Keratinocyte (primary cell): Measurements from ENCODE around the gene NSF. TPM values are rescaled to one million over a fixed set of nuclear protein-coding genes. Genes with fewer than 3 reads are reported as not detected.

Experiments
- DNase-seq: peaks from one replicate; pipeline ENCODE4 v3.0.0-alpha.2; 2011; ENCODE audit warnings: low read depth, missing footprints, low spot score
- FAIRE-seq: peaks from 2 replicates; lab custom pipeline; 2011; peaks lifted over from hg19 to GRCh38; lab: Jason Lieb, UNC
- H2AFZ ChIP-seq: 2 replicates; pipeline ENCODE4 v1.6.0; 2012; ENCODE audit warnings: low read length, control low read depth, inconsistent platforms; ENCODE audit not compliant: control insufficient read depth
- H3K27ac ChIP-seq: 2 replicates; pipeline ENCODE4 v1.5.1; 2011; ENCODE audit warnings: low read length; ENCODE audit not compliant: control insufficient read depth, insufficient read depth
- H3K27me3 ChIP-seq: 3 replicates; pipeline ENCODE4 v1.6.0; 2011; ENCODE audit warnings: low read length; ENCODE audit not compliant: control insufficient read depth, insufficient read depth; ENCODE audit errors: extremely low read depth
- H3K36me3 ChIP-seq, 2 experiments: 2 replicates in 1 of 2; 3 replicates in 1 of 2; pipeline ENCODE4 v1.5.1; 2011; ENCODE audit warnings: low read length in 2 of 2, mild to moderate bottlenecking in 1 of 2; ENCODE audit not compliant: control insufficient read depth in 2 of 2, insufficient read depth in 2 of 2; ENCODE audit errors: extremely low read depth in 1 of 2
- H3K4me1 ChIP-seq: 3 replicates; pipeline ENCODE4 v1.5.1; 2011; ENCODE audit warnings: low read length; ENCODE audit not compliant: control insufficient read depth, insufficient read depth; ENCODE audit errors: extremely low read depth
- H3K4me2 ChIP-seq: 3 replicates; pipeline ENCODE4 v1.6.0; 2011; ENCODE audit warnings: low read depth, low read length; ENCODE audit not compliant: control insufficient read depth, insufficient read depth; ENCODE audit errors: extremely low read depth
- H3K4me3 ChIP-seq, 3 experiments: fragments of 200-600 bp in 1 of 3; sonication (generic) in 1 of 3; 2 replicates in 2 of 3; 3 replicates in 1 of 3; pipeline ENCODE4 v1.5.1; 2011 to 2016; ENCODE audit warnings: low read length in 3 of 3, mild to moderate bottlenecking in 3 of 3, control low read depth in 2 of 3, inconsistent platforms in 1 of 3, low read depth in 1 of 3, mixed read lengths in 1 of 3, mixed run types in 1 of 3, moderate library complexity in 1 of 3; ENCODE audit not compliant: control insufficient read depth in 2 of 3, insufficient read depth in 2 of 3; ENCODE audit errors: extremely low read depth in 1 of 3
- H3K79me2 ChIP-seq: 2 replicates; pipeline ENCODE4 v1.6.0; 2012; ENCODE audit warnings: low read length; ENCODE audit not compliant: control insufficient read depth, insufficient read depth
- H3K9ac ChIP-seq: 3 replicates; pipeline ENCODE4 v1.6.0; 2011; ENCODE audit warnings: low read length; ENCODE audit not compliant: control insufficient read depth, insufficient read depth; ENCODE audit errors: extremely low read depth
- H3K9me1 ChIP-seq: 3 replicates; pipeline ENCODE4 v1.6.0; 2011; ENCODE audit warnings: low read length; ENCODE audit not compliant: control insufficient read depth, insufficient read depth; ENCODE audit errors: extremely low read depth
- H3K9me3 ChIP-seq: 2 replicates; pipeline ENCODE4 v1.5.1; 2012; ENCODE audit warnings: low read depth, low read length; ENCODE audit not compliant: control insufficient read depth
- H4K20me1 ChIP-seq: 3 replicates; pipeline ENCODE4 v1.6.0; 2011; ENCODE audit warnings: low read length; ENCODE audit not compliant: control insufficient read depth, insufficient read depth; ENCODE audit errors: extremely low read depth
- EZH2 ChIP-seq: IDR thresholded peaks from one replicate; pipeline ENCODE4 v1.6.1; 2012; ENCODE audit warnings: inconsistent platforms, mild to moderate bottlenecking, low read length, moderate library complexity
- dilution Hi-C: fragments of 300-500 bp; cut with MboI; formaldehyde crosslinking; loops from one replicate; pipeline ENCODE4 v1.7.0; 2020; ENCODE audit warnings: low sequenced_read_pairs; ENCODE audit not compliant: extremely low pct_ligation_motif_present
- polyA plus RNA-seq, 5 experiments: library from polyadenylated mRNA; depleted of rRNA in 3 of 5; stranded (reverse) in 3 of 5; stranded (forward) in 1 of 5; unstranded in 1 of 5; fragments of >200 nt; gene quantifications; 1 replicate in 1 of 5; 2 replicates in 3 of 5; 3 replicates in 1 of 5; pipeline versions ENCODE4 v1.2.1 to v1.2.3, GENCODE V29; 2011 to 2012; ENCODE audit warnings: missing spikeins in 2 of 5, low read depth in 1 of 5, low replicate concordance in 1 of 5
- TF ChIP-seq, protein P1 (sequence below), 3 experiments: IDR thresholded peaks in 1 of 3; conservative IDR thresholded peaks in 1 of 3; optimal IDR thresholded peaks in 1 of 3; 2 replicates in 2 of 3; 3 replicates in 1 of 3; pipeline versions ENCODE3 to v1.5.1; 2011; ENCODE audit warnings: low read length in 3 of 3, mild to moderate bottlenecking in 3 of 3, moderate library complexity in 2 of 3, control low read depth in 1 of 3, inconsistent platforms in 1 of 3; ENCODE audit not compliant: insufficient read depth in 2 of 3; ENCODE audit errors: extremely low read depth in 1 of 3

Gene NSF
- polyA plus RNA-seq, 1 donor (not counting 4 experiments of a cell fraction or from before 2014, with no cell fraction given): 32.3 TPM

- H3K4me3 ChIP-seq: no peak overlapping the region
- H3K4me2 ChIP-seq: no peak overlapping the region
- no peak for DNase-seq
- no peak for FAIRE-seq
- no peaks in the 10 kb centered on the region for H3K79me2 ChIP-seq
- H3K36me3 ChIP-seq: no peaks in the 10 kb centered on the region
- H2AFZ ChIP-seq: no peak overlapping the region
- no peaks in the 10 kb centered on the region for H3K9me1 ChIP-seq
- no peaks in the 10 kb centered on the region for H3K9me3 ChIP-seq
- no peaks in the 10 kb centered on the region for H4K20me1 ChIP-seq
- TF ChIP-seq EZH2: no peak
- TF ChIP-seq, protein P1, sequence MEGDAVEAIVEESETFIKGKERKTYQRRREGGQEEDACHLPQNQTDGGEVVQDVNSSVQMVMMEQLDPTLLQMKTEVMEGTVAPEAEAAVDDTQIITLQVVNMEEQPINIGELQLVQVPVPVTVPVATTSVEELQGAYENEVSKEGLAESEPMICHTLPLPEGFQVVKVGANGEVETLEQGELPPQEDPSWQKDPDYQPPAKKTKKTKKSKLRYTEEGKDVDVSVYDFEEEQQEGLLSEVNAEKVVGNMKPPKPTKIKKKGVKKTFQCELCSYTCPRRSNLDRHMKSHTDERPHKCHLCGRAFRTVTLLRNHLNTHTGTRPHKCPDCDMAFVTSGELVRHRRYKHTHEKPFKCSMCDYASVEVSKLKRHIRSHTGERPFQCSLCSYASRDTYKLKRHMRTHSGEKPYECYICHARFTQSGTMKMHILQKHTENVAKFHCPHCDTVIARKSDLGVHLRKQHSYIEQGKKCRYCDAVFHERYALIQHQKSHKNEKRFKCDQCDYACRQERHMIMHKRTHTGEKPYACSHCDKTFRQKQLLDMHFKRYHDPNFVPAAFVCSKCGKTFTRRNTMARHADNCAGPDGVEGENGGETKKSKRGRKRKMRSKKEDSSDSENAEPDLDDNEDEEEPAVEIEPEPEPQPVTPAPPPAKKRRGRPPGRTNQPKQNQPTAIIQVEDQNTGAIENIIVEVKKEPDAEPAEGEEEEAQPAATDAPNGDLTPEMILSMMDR (optimal IDR thresholded peaks at IDR 0.05 in 1 of 3, IDR thresholded peaks at IDR 0.05 in 1 of 3, conservative IDR thresholded peaks at IDR 0.05 in 1 of 3; ENCODE audit: extremely low read depth in 1 of 3, insufficient read depth in 2 of 3, low read length in 3 of 3): no peak
- dilution Hi-C loops: no loop called here
- no peak overlapping the region for H3K9ac ChIP-seq
- H3K27ac ChIP-seq: no peak overlapping the region
- peaks cover 8% of the 10 kb centered on the region for H3K4me1 ChIP-seq
- no peaks in the 10 kb centered on the region for H3K27me3 ChIP-seq
Observed at GRCh38 chr17:46796084-46796483, 205.6 kb downstream of the NSF start.

DNA sequence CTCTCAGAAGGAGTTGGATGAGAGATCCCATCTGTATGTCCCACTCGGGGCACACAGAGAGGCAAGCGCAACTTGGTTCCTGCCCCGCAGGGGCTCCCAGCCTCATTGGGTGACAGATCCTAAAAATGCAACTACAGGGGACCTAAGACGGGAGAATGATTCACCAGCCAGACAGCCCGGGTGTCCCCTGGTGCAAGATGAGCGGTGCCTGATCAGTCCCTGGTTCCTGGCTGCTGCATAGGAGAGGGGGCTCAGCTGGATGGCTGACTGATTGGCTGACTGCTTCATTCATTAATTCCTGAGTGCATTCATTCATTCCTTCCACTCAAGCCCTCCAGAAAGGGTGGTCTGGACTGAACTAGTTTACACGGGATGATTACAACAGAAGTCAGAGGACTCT is 206.1 kb downstream of the NSF start:
- Histone ChIP-seq H3K9ac (no peak overlapping the region), H3K4me3 (no peak overlapping the region), H3K79me2 (no peaks in the 10 kb centered on the region), H3K36me3 (no peaks in the 10 kb centered on the region), H3K4me1 (peaks cover 8% of the 10 kb centered on the region), H3K4me2 (no peak overlapping the region), H2AFZ (no peak overlapping the region), H4K20me1 (no peaks in the 10 kb centered on the region), H3K27me3 (no peaks in the 10 kb centered on the region), H3K27ac (no peak overlapping the region), H3K9me1 (no peaks in the 10 kb centered on the region), H3K9me3 (no peaks in the 10 kb centered on the region)
- dilution Hi-C loops: no loop called here
- no peak for DNase-seq
- TF ChIP-seq, protein P1 (optimal IDR thresholded peaks at IDR 0.05 in 1 of 3, IDR thresholded peaks at IDR 0.05 in 1 of 3, conservative IDR thresholded peaks at IDR 0.05 in 1 of 3; ENCODE audit: extremely low read depth in 1 of 3, insufficient read depth in 2 of 3, low read length in 3 of 3): no peak
- TF ChIP-seq EZH2: no peak
- no peak for FAIRE-seq
